Stimulated activated CD4-positive, alpha-beta T cell treated with anti-CD3 and anti-CD28 coated beads, TNF-alpha, amount 100 ng/mL, for 48 hours (primary cell): Measurements from ENCODE around the gene BMP5.
A peak's percentile ranks its signal among the peaks of the same experiment; 100 is the strongest.

Source experiments
- DNase-seq, 3 donors: peaks; one replicate each; pipeline ENCODE4 v3.0.0-alpha.2; 2020; ENCODE audit warnings: low read depth in 3 of 3

BMP5 gene

GRCh38 chr6:55872866-55873265 lies 2.5 kb downstream of the BMP5 start:
- no peak for DNase-seq

GRCh38 chr6:55870181-55870813 lies 5.1 kb downstream of the BMP5 start:
- no peak for DNase-seq

- DNase-seq: no peak
These were observed 5.7 kb downstream of the BMP5 start for GRCh38 chr6:55869674-55870073.

- peak in 1 of 3 donors; percentile 8 for DNase-seq
These were observed 6.5 kb downstream of the BMP5 start for GRCh38 chr6:55868771-55869479.

- DNase-seq: no peak
These were observed 7.2 kb downstream of the BMP5 start for GRCh38 chr6:55868176-55868575.

GRCh38 chr6:55866128-55866527 lies 9.3 kb downstream of the BMP5 start:
- DNase-seq: no peak

GRCh38 chr6:55853008-55854001 lies 22.1 kb downstream of the BMP5 start:
- DNase-seq: no peak

GRCh38 chr6:55841341-55841740 lies 34.0 kb downstream of the BMP5 start:
- DNase-seq: no peak

- no peak for DNase-seq
These were observed 36.3 kb downstream of the BMP5 start for GRCh38 chr6:55839080-55839479.

GRCh38 chr6:55836945-55837344 lies 38.4 kb downstream of the BMP5 start:
- DNase-seq: no peak

GRCh38 chr6:55836481-55836880 lies 38.9 kb downstream of the BMP5 start:
- DNase-seq: no peak

GRCh38 chr6:55835220-55835619 lies 40.2 kb downstream of the BMP5 start:
- DNase-seq: no peak

- no peak for DNase-seq
These were observed 42.1 kb downstream of the BMP5 start for GRCh38 chr6:55833284-55833683.

- no peak for DNase-seq
These were observed 47.4 kb downstream of the BMP5 start for GRCh38 chr6:55827818-55828522.

GRCh38 chr6:55826941-55827340 lies 48.4 kb downstream of the BMP5 start:
- no peak for DNase-seq

- DNase-seq: no peak
These were observed 49.9 kb downstream of the BMP5 start for GRCh38 chr6:55825402-55826051.

- DNase-seq: no peak
These were observed 52.6 kb downstream of the BMP5 start for GRCh38 chr6:55822815-55823214.

GRCh38 chr6:55822005-55822404 lies 53.4 kb downstream of the BMP5 start:
- DNase-seq: no peak

- DNase-seq: no peak
These were observed 54.7 kb downstream of the BMP5 start for GRCh38 chr6:55820696-55821095.

GRCh38 chr6:55819811-55820210 lies 55.6 kb downstream of the BMP5 start:
- no peak for DNase-seq

- no peak for DNase-seq
These were observed 56.9 kb downstream of the BMP5 start for GRCh38 chr6:55818482-55818881.
